MM.1S (cell line): ENCODE measurements around the gene GPR35.

Source experiments
- DNase-seq: peaks from one replicate; pipeline ENCODE4 v3.0.0-alpha.2; 2015
- H2AFZ ChIP-seq: fragments of 300-600 bp; sonication (generic); 2 replicates; pipeline ENCODE4 v1.6.0; 2016; ENCODE audit warnings: antibody characterized with exemption, low read length
- H3F3A ChIP-seq: fragments of 300-600 bp; sonication (generic); 2 replicates; pipeline ENCODE4 v1.6.1; 2016; ENCODE audit warnings: mild to moderate bottlenecking, antibody characterized with exemption, low read length, moderate library complexity, mixed read lengths; ENCODE audit not compliant: insufficient read depth
- H3K27ac ChIP-seq: fragments of 300-600 bp; sonication (generic); 2 replicates; pipeline ENCODE4 v1.5.1; 2016; ENCODE audit warnings: mild to moderate bottlenecking, low read length
- H3K27me3 ChIP-seq: fragments of 300-600 bp; sonication (generic); replicated peaks from 2 replicates; pipeline ENCODE4 v1.6.0; 2016; ENCODE audit warnings: low read length; ENCODE audit not compliant: insufficient read depth
- H3K36me3 ChIP-seq: fragments of 300-600 bp; sonication (generic); replicated peaks from 2 replicates; pipeline ENCODE4 v1.6.1; 2016; ENCODE audit warnings: mild to moderate bottlenecking, low read length, mixed read lengths; ENCODE audit not compliant: insufficient read depth
- H3K4me1 ChIP-seq: fragments of 300-600 bp; sonication (generic); 2 replicates; pipeline ENCODE4 v1.6.1; 2016; ENCODE audit warnings: low read length, mixed read lengths
- H3K4me2 ChIP-seq: fragments of 300-600 bp; sonication (generic); 2 replicates; pipeline ENCODE4 v1.6.0; 2016; ENCODE audit warnings: low read depth, low read length
- H3K4me3 ChIP-seq: fragments of 300-600 bp; sonication (generic); 2 replicates; pipeline ENCODE4 v1.5.1; 2016; ENCODE audit warnings: low read length, mixed read lengths
- H3K79me2 ChIP-seq: fragments of 300-600 bp; sonication (generic); 2 replicates; pipeline ENCODE4 v1.6.1; 2016; ENCODE audit warnings: mixed run types, low read length, mixed read lengths
- H3K9ac ChIP-seq: fragments of 300-600 bp; sonication (generic); 2 replicates; pipeline ENCODE4 v1.6.1; 2016; ENCODE audit warnings: low read length, mixed read lengths
- H3K9me2 ChIP-seq: fragments of 300-600 bp; sonication (generic); replicated peaks from 2 replicates; pipeline ENCODE4 v1.6.1; 2016; ENCODE audit warnings: mild to moderate bottlenecking, low read length, mixed read lengths; ENCODE audit not compliant: insufficient read depth
- H3K9me3 ChIP-seq: fragments of 300-600 bp; sonication (generic); replicated peaks from 2 replicates; pipeline ENCODE4 v1.6.1; 2016; ENCODE audit warnings: mild to moderate bottlenecking, low read length, mixed read lengths; ENCODE audit not compliant: insufficient read depth
- H4K20me1 ChIP-seq: fragments of 300-600 bp; sonication (generic); 2 replicates; pipeline ENCODE4 v1.6.1; 2016; ENCODE audit warnings: mild to moderate bottlenecking, low read length, moderate library complexity, mixed read lengths; ENCODE audit not compliant: insufficient read depth
- EZH2 ChIP-seq: fragments of 300-600 bp; sonication (generic); optimal IDR thresholded peaks from 2 replicates; pipeline ENCODE3; 2017; ENCODE audit warnings: low read depth, mild to moderate bottlenecking, antibody characterized with exemption, low read length, mixed read lengths
- EZH2phosphoT487 ChIP-seq: fragments of 300-600 bp; sonication (generic); IDR thresholded peaks from 2 replicates; pipeline ENCODE4 v1.6.1; 2018; ENCODE audit warnings: antibody characterized with exemption, low read length
- TF ChIP-seq, protein P1 (sequence below): fragments of 300-600 bp; sonication (generic); IDR thresholded peaks from 2 replicates; pipeline ENCODE4 v1.5.1; 2016; ENCODE audit warnings: antibody characterized with exemption, low read length, mixed read lengths

The GPR35 gene

DNA sequence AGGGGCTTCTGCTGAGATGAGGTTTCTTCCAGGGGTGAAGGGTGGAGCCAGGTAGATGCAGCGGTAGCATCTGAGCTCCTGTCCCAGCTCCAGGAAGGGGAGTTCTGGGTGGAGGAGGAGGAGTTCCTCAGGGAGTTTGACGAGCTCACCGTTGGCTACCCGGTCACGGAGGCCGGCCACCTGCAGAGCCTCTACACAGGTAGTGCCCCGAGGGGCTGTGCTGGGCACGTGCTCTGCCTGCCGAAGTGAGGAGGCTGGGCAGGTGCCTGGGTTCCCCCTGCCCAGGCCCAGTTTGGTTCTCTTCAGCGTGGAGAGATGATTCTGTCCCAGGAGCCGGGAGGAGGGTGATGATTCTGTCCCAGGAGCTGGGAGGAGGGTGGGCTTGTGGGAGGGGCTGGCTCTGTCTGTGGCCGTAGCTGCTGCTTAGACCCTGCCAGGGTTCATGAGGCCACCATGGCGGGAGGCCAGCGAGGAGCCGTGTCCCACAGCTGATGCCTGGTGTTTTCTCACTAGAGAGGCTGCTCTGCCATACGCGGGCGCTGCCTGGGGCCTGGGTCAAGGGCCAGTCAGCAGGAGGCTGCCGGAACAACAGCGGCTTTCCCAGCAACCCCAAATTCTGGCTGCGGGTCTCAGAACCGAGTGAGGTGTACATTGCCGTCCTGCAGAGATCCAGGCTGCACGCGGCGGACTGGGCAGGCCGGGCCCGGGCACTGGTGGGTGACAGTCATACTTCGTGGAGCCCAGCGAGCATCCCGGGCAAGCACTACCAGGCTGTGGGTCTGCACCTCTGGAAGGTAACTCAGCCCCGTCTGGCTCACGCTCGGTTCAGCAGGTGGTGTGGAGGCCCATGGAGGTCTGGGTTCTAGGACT, 30.5 kb upstream of the GPR35 start:
- Histone ChIP-seq H3K27me3 (no peaks in the 10 kb centered on the region), H4K20me1 (no peaks in the 10 kb centered on the region), H3K9me2 (no peaks in the 10 kb centered on the region), H3K36me3 (no peaks in the 10 kb centered on the region; the same call in 1 of the 2 replicates), H3K9me3 (no peaks in the 10 kb centered on the region), H3K79me2 (peaks cover 48% of the 10 kb centered on the region), H3K4me1 (no peaks in the 10 kb centered on the region), H3K9ac (no peak overlapping the region), H2AFZ (no peak overlapping the region), H3K4me2 (no peak overlapping the region), H3K4me3 (no peak overlapping the region), H3K27ac (no peak overlapping the region), H3F3A (no peaks in the 10 kb centered on the region)
- TF ChIP-seq EZH2 (no peak), EZH2phosphoT487 (no peak)
- TF ChIP-seq, protein P1, sequence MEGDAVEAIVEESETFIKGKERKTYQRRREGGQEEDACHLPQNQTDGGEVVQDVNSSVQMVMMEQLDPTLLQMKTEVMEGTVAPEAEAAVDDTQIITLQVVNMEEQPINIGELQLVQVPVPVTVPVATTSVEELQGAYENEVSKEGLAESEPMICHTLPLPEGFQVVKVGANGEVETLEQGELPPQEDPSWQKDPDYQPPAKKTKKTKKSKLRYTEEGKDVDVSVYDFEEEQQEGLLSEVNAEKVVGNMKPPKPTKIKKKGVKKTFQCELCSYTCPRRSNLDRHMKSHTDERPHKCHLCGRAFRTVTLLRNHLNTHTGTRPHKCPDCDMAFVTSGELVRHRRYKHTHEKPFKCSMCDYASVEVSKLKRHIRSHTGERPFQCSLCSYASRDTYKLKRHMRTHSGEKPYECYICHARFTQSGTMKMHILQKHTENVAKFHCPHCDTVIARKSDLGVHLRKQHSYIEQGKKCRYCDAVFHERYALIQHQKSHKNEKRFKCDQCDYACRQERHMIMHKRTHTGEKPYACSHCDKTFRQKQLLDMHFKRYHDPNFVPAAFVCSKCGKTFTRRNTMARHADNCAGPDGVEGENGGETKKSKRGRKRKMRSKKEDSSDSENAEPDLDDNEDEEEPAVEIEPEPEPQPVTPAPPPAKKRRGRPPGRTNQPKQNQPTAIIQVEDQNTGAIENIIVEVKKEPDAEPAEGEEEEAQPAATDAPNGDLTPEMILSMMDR: no peak
- DNase-seq: no peak

DNA sequence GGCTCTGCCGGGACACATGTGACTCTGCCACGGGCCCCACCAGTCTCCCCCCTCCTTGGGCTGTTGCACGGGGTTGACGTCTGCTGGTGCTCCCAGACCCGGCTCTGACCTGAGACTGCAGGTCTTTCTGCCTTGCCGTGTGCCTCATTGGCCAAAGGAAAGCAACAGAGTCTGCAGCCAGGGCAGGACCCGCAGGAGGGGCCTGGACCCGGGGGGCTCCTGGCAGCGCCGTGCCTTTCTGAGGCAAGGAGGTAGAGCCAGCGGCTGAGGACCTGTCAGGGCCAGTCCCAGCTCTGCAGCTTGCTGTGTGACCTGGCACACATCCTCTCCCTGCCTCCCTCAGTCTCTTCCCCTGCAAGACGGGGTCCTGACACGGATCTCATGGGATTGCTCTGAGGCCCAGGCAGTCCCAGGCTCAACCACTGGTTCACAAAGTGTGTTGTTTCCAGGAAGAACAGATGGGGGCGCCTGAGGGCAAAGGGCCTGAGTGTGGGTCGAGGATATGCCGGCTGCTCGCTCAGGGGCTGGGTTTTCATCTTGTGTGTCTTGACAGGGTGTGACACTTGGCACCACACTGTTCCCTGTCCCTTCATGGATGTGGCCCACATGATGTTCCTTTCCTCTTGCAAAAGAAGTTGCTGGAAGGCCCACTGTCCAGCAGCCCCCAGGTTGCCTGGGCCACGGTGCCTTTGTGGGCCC, 29.8 kb upstream of the GPR35 start:
- Histone ChIP-seq H4K20me1 (no peaks in the 10 kb centered on the region), H3K27ac (no peak overlapping the region), H3K9me3 (no peaks in the 10 kb centered on the region), H3K4me1 (no peaks in the 10 kb centered on the region), H3K79me2 (peaks cover 40% of the 10 kb centered on the region), H3K9me2 (no peaks in the 10 kb centered on the region), H3K9ac (no peak overlapping the region), H3K4me3 (no peak overlapping the region), H3K36me3 (no peaks in the 10 kb centered on the region), H3K4me2 (no peak overlapping the region), H2AFZ (no peak overlapping the region), H3F3A (no peaks in the 10 kb centered on the region), H3K27me3 (no peaks in the 10 kb centered on the region)
- DNase-seq: no peak
- TF ChIP-seq, protein P1: peak; percentile 23
- TF ChIP-seq EZH2phosphoT487 (no peak), EZH2 (no peak)

- H3K36me3 ChIP-seq: no peaks in the 10 kb centered on the region
- H4K20me1 ChIP-seq: no peaks in the 10 kb centered on the region
- H3K9me2 ChIP-seq: no peaks in the 10 kb centered on the region
- H3K27ac ChIP-seq: no peak overlapping the region
- peaks cover 35% of the 10 kb centered on the region for H3K79me2 ChIP-seq
- H3F3A ChIP-seq: no peaks in the 10 kb centered on the region
- DNase-seq: no peak
- no peak overlapping the region for H2AFZ ChIP-seq
- TF ChIP-seq EZH2 (no peak), EZH2phosphoT487 (no peak)
- TF ChIP-seq, protein P1: no peak
- H3K27me3 ChIP-seq: no peaks in the 10 kb centered on the region
- H3K4me1 ChIP-seq: no peaks in the 10 kb centered on the region
- no peak overlapping the region for H3K9ac ChIP-seq
- H3K9me3 ChIP-seq: no peaks in the 10 kb centered on the region
- H3K4me2 ChIP-seq: no peak overlapping the region
- H3K4me3 ChIP-seq: no peak overlapping the region
Observed at GRCh38 chr2:240596080-240596460, 29.2 kb upstream of the GPR35 start.
